NCI-H1105 treated with DMSO at 0.1 percent for 48 hours (cell line): ENCODE results near the gene ZNF174.

ENCODE experiments used
- DNase-seq: peaks from one replicate; lab custom pipeline; 2025; lab: John Stamatoyannopoulos, UW

The ZNF174 gene

GRCh38 chr16:3443108-3444031 lies 42.4 kb downstream of the ZNF174 start, which contains the start of the genes NAA60 and ZNF597:
NAA60 (plus strand) TSS chr16:3443680; CDS start chr16:3476228, 32,548 bp downstream.
ZNF597 (minus strand) TSS chr16:3443504; CDS start chr16:3443153, 351 bp downstream.
- no peak for DNase-seq

GRCh38 chr16:3444032-3444388 lies 43.0 kb downstream of the ZNF174 start:
- no peak for DNase-seq

GRCh38 chr16:3454093-3454492 lies 53.1 kb downstream of the ZNF174 start:
- no peak for DNase-seq

GRCh38 chr16:3454631-3455147 lies 53.7 kb downstream of the ZNF174 start:
- no peak for DNase-seq

- peak; percentile 67 for DNase-seq
Measured at GRCh38 chr16:3457434-3458252, 56.6 kb downstream of the ZNF174 start.

GRCh38 chr16:3458278-3458851 lies 57.4 kb downstream of the ZNF174 start:
- DNase-seq = no peak

GRCh38 chr16:3458852-3459361 lies 57.9 kb downstream of the ZNF174 start:
- DNase-seq = no peak
